KBM-7 (cell line): ENCODE data around the gene GPC5.
A peak's percentile ranks its signal among the peaks of the same experiment; 100 is the strongest.

Experiments
- DNase-seq: peaks from one replicate; pipeline ENCODE4 v3.0.0-alpha.2; 2015
- in situ Hi-C: fragments of 300-500 bp; cut with MboI; formaldehyde crosslinking; loops from 2 replicates; pipeline ENCODE4 v1.14.3; 2020; ENCODE audit warnings: low sequenced_read_pairs, low pct_unique_long_range_greater_than_20kb, mixed read lengths

Gene GPC5

GRCh38 chr13:92313382-92313781, 915.0 kb downstream of the GPC5 start:
- in situ Hi-C loops: no loop called here
- DNase-seq: no peak

- DNase-seq: no peak
- in situ Hi-C loops: no loop called here
Measured at GRCh38 chr13:92315265-92315664, 916.8 kb downstream of the GPC5 start.

- no peak for DNase-seq
- in situ Hi-C loops: no loop called here
Measured at GRCh38 chr13:92316030-92316429, 917.6 kb downstream of the GPC5 start.

GRCh38 chr13:92317066-92317465, 918.6 kb downstream of the GPC5 start:
- in situ Hi-C loops: no loop called here
- DNase-seq: no peak

GRCh38 chr13:92320323-92320722, 921.9 kb downstream of the GPC5 start:
- in situ Hi-C loops: no loop called here
- no peak for DNase-seq

GRCh38 chr13:92321174-92321573, 922.8 kb downstream of the GPC5 start:
- no peak for DNase-seq
- in situ Hi-C loops: no loop called here

- in situ Hi-C loops: no loop called here
- no peak for DNase-seq
Measured at GRCh38 chr13:92345627-92346026, 947.2 kb downstream of the GPC5 start.

GRCh38 chr13:92346046-92346445, 947.6 kb downstream of the GPC5 start:
- in situ Hi-C loops: no loop called here
- no peak for DNase-seq

- no peak for DNase-seq
- in situ Hi-C loops: no loop called here
Measured at GRCh38 chr13:92354583-92354982, 956.2 kb downstream of the GPC5 start.

- in situ Hi-C loops: no loop called here
- peak; percentile 60 for DNase-seq
Measured at GRCh38 chr13:92355213-92355612, 956.8 kb downstream of the GPC5 start.

GRCh38 chr13:92362717-92363116, 964.3 kb downstream of the GPC5 start:
- no peak for DNase-seq
- in situ Hi-C loops: no loop called here

GRCh38 chr13:92365904-92366303, 967.5 kb downstream of the GPC5 start:
- no peak for DNase-seq
- in situ Hi-C loops: no loop called here

- DNase-seq: no peak
- in situ Hi-C loops: no loop called here
Measured at GRCh38 chr13:92377396-92377795, 979.0 kb downstream of the GPC5 start.

GRCh38 chr13:92379371-92379770, 981.0 kb downstream of the GPC5 start:
- peak; percentile 73 for DNase-seq

GRCh38 chr13:92384410-92384809, 986.0 kb downstream of the GPC5 start:
- no peak for DNase-seq
- in situ Hi-C loops: no loop called here

More at GRCh38 chr13:92379371-92379770, 981.0 kb downstream of the GPC5 start:
- in situ Hi-C loops: no loop called here

GRCh38 chr13:92387245-92387644, 988.8 kb downstream of the GPC5 start:
- in situ Hi-C loops: no loop called here
- no peak for DNase-seq

GRCh38 chr13:92390217-92390616, 991.8 kb downstream of the GPC5 start:
- DNase-seq: peak; percentile 60
- in situ Hi-C loops: no loop called here

GRCh38 chr13:92403606-92404005, 1005.2 kb downstream of the GPC5 start:
- in situ Hi-C loops: no loop called here
- no peak for DNase-seq

- in situ Hi-C loops: no loop called here
- DNase-seq: no peak
Measured at GRCh38 chr13:92407858-92408257, 1009.4 kb downstream of the GPC5 start.

GRCh38 chr13:92412481-92412880, 1014.1 kb downstream of the GPC5 start:
- in situ Hi-C loops: no loop called here
- no peak for DNase-seq

- no peak for DNase-seq
- in situ Hi-C loops: no loop called here
Measured at GRCh38 chr13:92412996-92413395, 1014.6 kb downstream of the GPC5 start.

- in situ Hi-C loops: no loop called here
- DNase-seq: no peak
Measured at GRCh38 chr13:92413452-92413851, 1015.0 kb downstream of the GPC5 start.
